Keratinocyte (primary cell): ENCODE measurements around the gene FOXO1. TPM values are rescaled to one million over a fixed set of nuclear protein-coding genes. Genes with fewer than 3 reads are reported as not detected.

Experiments
- DNase-seq: peaks from one replicate; pipeline ENCODE4 v3.0.0-alpha.2; 2011; ENCODE audit warnings: low read depth, missing footprints, low spot score
- FAIRE-seq: peaks from 2 replicates; lab custom pipeline; 2011; peaks lifted over from hg19 to GRCh38; lab: Jason Lieb, UNC
- H2AFZ ChIP-seq: 2 replicates; pipeline ENCODE4 v1.6.0; 2012; ENCODE audit warnings: low read length, control low read depth, inconsistent platforms; ENCODE audit not compliant: control insufficient read depth
- H3K27ac ChIP-seq: 2 replicates; pipeline ENCODE4 v1.5.1; 2011; ENCODE audit warnings: low read length; ENCODE audit not compliant: control insufficient read depth, insufficient read depth
- H3K27me3 ChIP-seq: 3 replicates; pipeline ENCODE4 v1.6.0; 2011; ENCODE audit warnings: low read length; ENCODE audit not compliant: control insufficient read depth, insufficient read depth; ENCODE audit errors: extremely low read depth
- H3K36me3 ChIP-seq, 2 experiments: 2 replicates in 1 of 2; 3 replicates in 1 of 2; pipeline ENCODE4 v1.5.1; 2011; ENCODE audit warnings: low read length in 2 of 2, mild to moderate bottlenecking in 1 of 2; ENCODE audit not compliant: control insufficient read depth in 2 of 2, insufficient read depth in 2 of 2; ENCODE audit errors: extremely low read depth in 1 of 2
- H3K4me1 ChIP-seq: 3 replicates; pipeline ENCODE4 v1.5.1; 2011; ENCODE audit warnings: low read length; ENCODE audit not compliant: control insufficient read depth, insufficient read depth; ENCODE audit errors: extremely low read depth
- H3K4me2 ChIP-seq: 3 replicates; pipeline ENCODE4 v1.6.0; 2011; ENCODE audit warnings: low read depth, low read length; ENCODE audit not compliant: control insufficient read depth, insufficient read depth; ENCODE audit errors: extremely low read depth
- H3K4me3 ChIP-seq, 3 experiments: fragments of 200-600 bp in 1 of 3; sonication (generic) in 1 of 3; 2 replicates in 2 of 3; 3 replicates in 1 of 3; pipeline ENCODE4 v1.5.1; 2011 to 2016; ENCODE audit warnings: low read length in 3 of 3, mild to moderate bottlenecking in 3 of 3, control low read depth in 2 of 3, inconsistent platforms in 1 of 3, low read depth in 1 of 3, mixed read lengths in 1 of 3, mixed run types in 1 of 3, moderate library complexity in 1 of 3; ENCODE audit not compliant: control insufficient read depth in 2 of 3, insufficient read depth in 2 of 3; ENCODE audit errors: extremely low read depth in 1 of 3
- H3K79me2 ChIP-seq: 2 replicates; pipeline ENCODE4 v1.6.0; 2012; ENCODE audit warnings: low read length; ENCODE audit not compliant: control insufficient read depth, insufficient read depth
- H3K9ac ChIP-seq: 3 replicates; pipeline ENCODE4 v1.6.0; 2011; ENCODE audit warnings: low read length; ENCODE audit not compliant: control insufficient read depth, insufficient read depth; ENCODE audit errors: extremely low read depth
- H3K9me1 ChIP-seq: 3 replicates; pipeline ENCODE4 v1.6.0; 2011; ENCODE audit warnings: low read length; ENCODE audit not compliant: control insufficient read depth, insufficient read depth; ENCODE audit errors: extremely low read depth
- H3K9me3 ChIP-seq: 2 replicates; pipeline ENCODE4 v1.5.1; 2012; ENCODE audit warnings: low read depth, low read length; ENCODE audit not compliant: control insufficient read depth
- H4K20me1 ChIP-seq: 3 replicates; pipeline ENCODE4 v1.6.0; 2011; ENCODE audit warnings: low read length; ENCODE audit not compliant: control insufficient read depth, insufficient read depth; ENCODE audit errors: extremely low read depth
- CTCF ChIP-seq, 3 experiments: IDR thresholded peaks in 1 of 3; conservative IDR thresholded peaks in 1 of 3; optimal IDR thresholded peaks in 1 of 3; 2 replicates in 2 of 3; 3 replicates in 1 of 3; pipeline versions ENCODE3 to v1.5.1; 2011; ENCODE audit warnings: low read length in 3 of 3, mild to moderate bottlenecking in 3 of 3, moderate library complexity in 2 of 3, control low read depth in 1 of 3, inconsistent platforms in 1 of 3; ENCODE audit not compliant: insufficient read depth in 2 of 3; ENCODE audit errors: extremely low read depth in 1 of 3
- EZH2 ChIP-seq: IDR thresholded peaks from one replicate; pipeline ENCODE4 v1.6.1; 2012; ENCODE audit warnings: inconsistent platforms, mild to moderate bottlenecking, low read length, moderate library complexity
- dilution Hi-C: fragments of 300-500 bp; cut with MboI; formaldehyde crosslinking; loops from one replicate; pipeline ENCODE4 v1.7.0; 2020; ENCODE audit warnings: low sequenced_read_pairs; ENCODE audit not compliant: extremely low pct_ligation_motif_present
- polyA plus RNA-seq, 5 experiments: library from polyadenylated mRNA; depleted of rRNA in 3 of 5; stranded (reverse) in 3 of 5; stranded (forward) in 1 of 5; unstranded in 1 of 5; fragments of >200 nt; gene quantifications; 1 replicate in 1 of 5; 2 replicates in 3 of 5; 3 replicates in 1 of 5; pipeline versions ENCODE4 v1.2.1 to v1.2.3, GENCODE V29; 2011 to 2012; ENCODE audit warnings: missing spikeins in 2 of 5, low read depth in 1 of 5, low replicate concordance in 1 of 5

Gene FOXO1
- polyA plus RNA-seq, 1 donor (not counting 4 experiments of a cell fraction or from before 2014, with no cell fraction given) = 8.3 TPM

- Histone ChIP-seq H3K27ac (no peak overlapping the region), H3K4me3 (no peak overlapping the region), H2AFZ (no peak overlapping the region), H3K79me2 (peaks cover 48% of the 10 kb centered on the region), H3K4me1 (peaks cover 11% of the 10 kb centered on the region), H3K27me3 (no peaks in the 10 kb centered on the region), H3K4me2 (no peak overlapping the region), H3K9me3 (no peaks in the 10 kb centered on the region), H3K9ac (no peak overlapping the region), H3K9me1 (no peaks in the 10 kb centered on the region), H3K36me3 (no peaks in the 10 kb centered on the region), H4K20me1 (no peaks in the 10 kb centered on the region)
- dilution Hi-C loops = no loop called here
- TF ChIP-seq EZH2 (no peak), CTCF (optimal IDR thresholded peaks at IDR 0.05 in 1 of 3, IDR thresholded peaks at IDR 0.05 in 1 of 3, conservative IDR thresholded peaks at IDR 0.05 in 1 of 3; ENCODE audit: extremely low read depth in 1 of 3, insufficient read depth in 2 of 3, low read length in 3 of 3) (no peak)
- FAIRE-seq (no peak), DNase-seq (no peak)
Measured at GRCh38 chr13:40657307-40657706, 9.1 kb downstream of the FOXO1 start.

GRCh38 chr13:40656358-40656757, 10.1 kb downstream of the FOXO1 start:
- DNase-seq (no peak), FAIRE-seq (no peak)
- Histone ChIP-seq H3K27me3 (no peaks in the 10 kb centered on the region), H3K9me3 (no peaks in the 10 kb centered on the region), H3K9ac (no peak overlapping the region), H4K20me1 (no peaks in the 10 kb centered on the region), H3K27ac (no peak overlapping the region), H3K9me1 (no peaks in the 10 kb centered on the region), H3K4me1 (peaks cover 10% of the 10 kb centered on the region), H2AFZ (no peak overlapping the region), H3K4me3 (no peak overlapping the region), H3K4me2 (no peak overlapping the region), H3K79me2 (peaks cover 45% of the 10 kb centered on the region), H3K36me3 (no peaks in the 10 kb centered on the region)
- dilution Hi-C loops = no loop called here
- TF ChIP-seq EZH2 (no peak), CTCF (optimal IDR thresholded peaks at IDR 0.05 in 1 of 3, IDR thresholded peaks at IDR 0.05 in 1 of 3, conservative IDR thresholded peaks at IDR 0.05 in 1 of 3; ENCODE audit: extremely low read depth in 1 of 3, insufficient read depth in 2 of 3, low read length in 3 of 3) (no peak)
